Uterine smooth muscle cell (primary cell): ENCODE data around the gene TAF9B. TPM values are rescaled to one million over a fixed set of nuclear protein-coding genes. Genes with fewer than 3 reads are reported as not detected.

Experiments
- total RNA-seq: library from RNA; depleted of rRNA; stranded (reverse); fragments of >200 nt; gene quantifications from 2 replicates; pipeline ENCODE4 v1.2.3, GENCODE V29; 2014

Gene TAF9B
- total RNA-seq, result 24.9 and 44.2 TPM in 2 replicates

GRCh38 chrX:78139160-78140123 lies at the start of gene TAF9B:
TAF9B (minus strand) TSS chrX:78139650; CDS start chrX:78139611, 39 bp downstream.

GRCh38 chrX:78103623-78104446 lies 35.6 kb downstream of the TAF9B start, which contains the start of gene PGK1:
PGK1 (plus strand) TSS chrX:78104248; CDS start chrX:78104341, 93 bp downstream.

Other genes starting within 250 kb of the TAF9B start
- gene MAGT1, start 244.2 kb downstream of the TAF9B start, total RNA-seq, result 118 and 144 TPM in 2 replicates
- gene COX7B, start 240.2 kb downstream of the TAF9B start, total RNA-seq, result 363 and 415 TPM in 2 replicates
- 9.7 and 12.0 TPM in 2 replicates for gene ATP7A, start 229.0 kb downstream of the TAF9B start, total RNA-seq
- 0.25 TPM in 1 of 2 replicates, not detected in the other for gene PGAM4, start 170.0 kb downstream of the TAF9B start, total RNA-seq
- gene PGK1, start 35.4 kb downstream of the TAF9B start, total RNA-seq, result 369 and 371 TPM in 2 replicates
- gene CYSLTR1, start 188.0 kb upstream of the TAF9B start, total RNA-seq, result 0.11 TPM in 1 of 2 replicates, not detected in the other